ENCODE results near the gene USH2A.
"Not testable (repeated sequence)": the region's sequence is repeated elsewhere in the genome, so short reads cannot be mapped to it uniquely, and the experiment has no call there.

Gene USH2A

DNA sequence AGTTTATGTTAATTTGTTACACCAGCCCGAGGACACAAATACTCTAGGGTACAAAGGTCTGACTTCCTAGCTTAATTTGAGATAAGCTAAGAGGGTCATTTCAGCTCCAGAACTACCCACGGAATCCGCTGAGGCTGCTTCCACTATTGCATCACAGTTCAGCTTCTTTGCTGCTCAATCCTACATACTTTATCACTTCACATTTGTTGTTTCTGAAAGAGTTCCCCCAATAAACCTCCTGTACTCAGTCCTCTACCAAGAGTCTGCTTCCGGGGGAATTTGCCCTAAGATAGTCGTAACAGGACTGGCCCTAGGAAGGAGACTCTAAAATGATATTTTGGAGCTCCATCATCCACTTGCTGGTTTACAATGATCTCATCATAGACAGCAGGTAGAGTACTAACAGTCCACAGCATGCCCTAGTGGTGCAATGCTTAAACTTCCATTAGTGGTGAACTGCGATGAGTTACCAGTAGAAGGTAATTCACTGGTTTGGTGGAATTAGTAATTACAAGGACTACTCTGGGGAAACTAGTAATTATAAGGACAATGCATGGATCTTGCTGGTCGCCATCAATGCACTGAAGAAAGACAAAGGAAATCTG lies 229.3 kb downstream of the USH2A start:
- DNase-seq = no peak

DNA sequence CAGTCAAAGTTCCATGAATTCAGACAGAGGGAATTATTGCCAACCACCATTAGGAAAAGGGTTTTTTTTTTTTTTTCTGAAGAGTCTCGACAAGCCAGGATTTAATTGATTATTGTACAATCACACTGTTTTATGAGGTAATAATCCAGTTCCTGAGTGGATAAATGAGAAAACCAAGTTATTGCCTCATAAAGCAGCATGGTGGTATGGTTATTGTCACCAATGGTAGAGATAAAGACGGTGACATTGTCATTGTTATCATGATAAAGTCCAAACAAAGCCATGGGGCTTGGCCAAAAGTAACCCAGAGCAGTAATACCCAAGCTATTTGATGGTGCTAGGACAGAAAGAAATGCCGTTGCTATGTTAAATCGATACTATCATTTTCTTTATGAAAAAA lies 232.8 kb downstream of the USH2A start:
- DNase-seq = no peak

DNA sequence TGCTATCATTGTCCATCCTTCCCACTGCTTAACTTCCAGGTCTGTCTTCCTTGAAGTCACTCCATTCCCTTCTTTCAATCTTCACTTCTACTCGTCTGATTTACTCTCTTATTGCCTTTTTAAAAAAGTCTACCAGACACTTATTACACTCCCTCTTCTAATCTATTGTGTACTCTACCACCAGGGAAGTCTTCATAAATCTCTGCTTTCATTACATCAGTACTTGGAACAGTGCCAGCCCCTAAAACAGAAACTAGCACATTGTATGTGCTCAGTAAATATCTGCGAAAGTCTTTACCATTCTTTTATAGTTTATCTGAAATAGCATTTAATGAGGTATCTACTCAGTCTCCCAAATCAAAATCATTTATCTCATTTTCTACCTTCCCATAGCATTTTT lies 236.4 kb downstream of the USH2A start:
- no peak for DNase-seq

DNA sequence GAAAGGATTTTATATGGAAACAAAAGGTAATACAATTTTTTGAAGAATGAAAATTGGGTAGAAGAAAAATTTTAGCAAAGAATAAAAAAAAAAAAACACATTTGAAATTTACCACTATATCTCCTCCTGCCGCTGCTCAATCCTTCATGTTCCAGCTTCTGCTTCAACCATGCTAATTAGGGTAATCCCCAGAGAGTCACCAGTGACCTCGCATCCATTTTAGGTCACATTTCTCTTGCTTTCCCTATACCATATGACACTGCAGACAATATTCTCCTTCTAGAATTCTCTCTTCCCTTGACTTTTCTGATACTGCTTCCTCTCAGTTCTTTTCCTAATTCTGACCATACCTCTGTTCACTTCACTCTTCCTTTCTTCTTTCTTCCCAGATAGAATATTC lies 237.1 kb downstream of the USH2A start:
- DNase-seq = no peak

DNA sequence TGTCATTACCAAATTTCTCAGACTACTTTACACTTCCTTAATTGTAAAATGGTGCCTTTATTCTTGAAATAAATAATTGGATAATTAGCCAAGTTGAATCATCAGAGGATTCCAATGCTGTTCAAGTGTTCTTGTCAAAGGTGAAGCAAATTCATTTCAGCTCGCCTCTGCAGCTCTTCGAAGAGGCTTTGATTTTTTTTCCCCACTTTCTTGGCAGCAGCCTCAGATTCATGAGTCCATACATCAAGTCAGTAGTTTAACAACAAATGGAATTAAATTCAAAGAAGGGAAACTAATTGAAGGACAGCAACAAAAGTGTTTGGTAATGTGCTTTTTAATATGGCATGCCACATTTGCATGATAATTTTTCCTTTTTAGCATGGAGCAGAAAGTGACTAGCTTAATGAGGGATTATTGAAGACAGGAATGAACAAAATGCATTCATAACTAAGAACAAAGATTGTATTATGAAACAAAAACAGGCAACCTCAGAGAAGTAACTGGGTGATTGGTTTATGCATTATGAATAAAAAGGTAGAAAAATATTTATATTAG lies 239.0 kb downstream of the USH2A start:
- DNase-seq = no peak

DNA sequence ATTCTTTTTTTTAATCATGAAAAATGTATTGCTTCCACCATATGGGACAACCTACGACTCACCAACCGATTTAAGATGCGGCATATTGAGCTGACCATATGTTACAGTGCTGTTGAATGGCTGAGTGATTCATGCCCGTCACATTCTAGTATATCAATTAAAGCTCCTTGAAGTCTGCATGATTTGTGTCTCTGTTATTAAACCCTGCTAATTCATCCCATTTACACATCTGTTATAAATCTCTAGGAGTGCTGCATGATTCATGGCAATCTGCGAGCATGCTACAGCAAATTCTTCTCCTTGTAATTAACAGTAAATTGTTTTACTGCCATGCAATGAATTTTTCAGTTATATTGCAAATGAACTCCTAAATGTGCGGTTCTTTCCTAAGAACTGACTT lies 239.8 kb downstream of the USH2A start:
- DNase-seq = no peak

DNA sequence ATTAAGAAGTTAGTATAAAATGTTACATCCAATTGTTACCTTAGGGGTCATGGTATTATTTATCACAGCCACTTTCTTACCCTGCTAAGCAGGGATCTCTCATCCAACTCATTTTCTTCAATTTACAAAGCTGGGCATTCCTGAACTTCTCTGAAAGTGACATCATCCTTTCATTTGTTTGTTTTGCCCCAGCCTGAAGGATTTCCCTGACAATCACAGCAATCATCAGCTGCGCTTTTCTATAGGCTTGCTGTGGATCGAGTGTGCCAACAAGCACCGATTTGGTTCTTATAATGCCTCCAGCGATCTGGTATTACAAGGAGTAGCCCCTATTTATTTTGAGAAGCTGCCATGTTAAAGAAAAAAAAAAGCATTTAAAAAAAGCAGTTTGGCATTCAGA lies 240.2 kb downstream of the USH2A start:
- no peak for DNase-seq

DNA sequence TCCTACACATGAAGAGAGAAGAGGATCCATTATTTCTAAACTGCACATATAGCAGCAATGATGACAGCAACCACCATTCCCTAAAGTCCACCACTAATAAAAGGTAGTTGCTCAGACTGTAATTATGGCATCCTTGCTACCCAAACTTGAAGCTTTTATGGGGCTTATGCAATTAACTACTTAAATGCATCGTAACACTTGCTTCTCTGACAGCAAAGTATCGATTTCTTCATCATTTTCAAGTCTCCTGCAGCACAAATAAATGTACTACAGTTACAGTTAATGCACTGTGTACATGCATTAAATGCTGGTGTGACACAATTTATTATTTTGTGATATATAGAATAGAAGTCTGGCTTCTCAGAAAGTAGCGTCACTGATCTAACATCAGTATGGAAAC lies 241.7 kb downstream of the USH2A start:
- DNase-seq = no peak

DNA sequence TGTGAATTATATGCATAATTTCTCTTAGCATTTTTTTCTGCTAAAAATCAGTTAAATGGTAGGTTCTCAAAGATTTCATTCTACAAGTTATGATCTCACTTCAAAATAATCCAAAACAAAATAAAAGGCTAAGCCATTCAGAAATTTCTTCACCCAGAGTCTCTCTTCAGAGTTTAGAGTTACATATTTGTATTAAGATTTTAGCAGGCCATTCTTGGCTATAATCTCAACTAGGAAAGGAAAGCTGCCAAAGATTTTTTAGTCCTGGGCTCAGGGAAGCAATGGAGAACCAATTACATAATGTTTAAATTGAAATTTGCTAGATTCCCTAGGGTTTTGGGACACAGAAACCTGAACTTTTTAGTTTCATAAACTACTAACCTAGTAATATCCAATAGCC lies 245.0 kb downstream of the USH2A start:
- DNase-seq = no peak

DNA sequence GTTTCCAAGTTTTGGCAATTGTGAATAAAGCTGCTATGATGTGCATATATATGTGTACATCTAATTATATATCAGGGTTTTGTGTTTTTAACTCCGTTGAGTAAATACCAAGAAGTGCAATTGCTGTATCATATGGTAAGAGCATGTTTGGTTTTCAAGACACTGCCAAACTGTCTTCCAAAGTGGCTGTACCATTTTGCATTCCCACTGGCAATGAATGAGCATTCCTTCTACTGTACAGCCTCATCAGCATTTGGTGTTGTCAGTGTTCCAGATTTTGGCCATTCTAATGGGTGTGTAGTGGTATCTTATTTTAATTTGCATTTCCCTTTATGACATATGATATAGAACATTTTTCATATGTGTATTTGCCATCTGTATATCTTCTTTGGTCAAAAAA lies 246.3 kb downstream of the USH2A start:
- DNase-seq = no peak

DNA sequence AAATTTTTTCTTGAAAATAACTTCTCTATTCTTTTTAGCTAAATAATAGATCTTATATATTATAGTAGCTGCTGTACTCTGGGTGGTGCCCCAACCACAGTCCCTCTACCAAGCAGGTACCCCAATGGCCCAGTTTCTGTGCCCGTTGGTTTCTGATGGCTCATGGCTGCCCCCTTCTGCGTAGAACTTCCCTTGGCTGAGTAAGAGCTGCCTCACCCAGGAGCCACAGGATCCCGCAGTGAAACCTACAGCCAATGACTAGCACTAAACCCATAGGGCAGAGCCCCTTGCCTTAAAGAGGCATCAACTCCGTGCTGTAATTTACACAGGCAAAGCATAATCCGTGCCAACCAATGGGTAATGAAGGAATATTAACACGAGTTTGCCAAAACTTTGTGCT lies 247.5 kb downstream of the USH2A start:
- DNase-seq = no peak

DNA sequence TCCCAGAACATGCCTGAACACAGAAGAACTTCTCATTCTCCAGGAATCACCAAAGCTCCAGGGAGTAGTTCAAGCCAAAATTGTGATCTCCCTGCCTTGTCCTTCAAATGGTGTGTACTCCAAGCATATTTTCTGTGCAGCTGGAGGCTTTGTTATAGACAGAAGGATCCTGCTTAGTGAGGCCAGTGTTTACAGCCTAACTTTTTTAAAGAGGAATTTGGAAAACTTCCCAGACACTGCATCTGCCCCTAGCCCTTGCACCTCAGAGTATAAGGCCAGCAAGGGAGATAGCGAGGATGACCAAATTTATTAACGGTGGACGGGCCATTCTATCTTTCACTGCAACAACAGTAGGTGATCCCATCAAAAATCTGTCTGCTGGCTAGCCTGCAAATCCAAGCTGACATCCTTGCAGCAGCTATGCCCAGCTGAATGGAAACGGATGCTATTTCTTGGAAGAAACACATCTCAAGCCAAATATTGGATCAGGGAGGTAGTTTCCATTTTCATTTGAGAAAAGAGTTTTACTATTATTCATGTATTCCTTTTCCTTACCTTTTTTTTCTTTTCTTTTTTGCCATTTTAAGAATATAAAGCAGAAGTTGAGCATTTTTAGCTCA lies 249.8 kb downstream of the USH2A start:
- DNase-seq = no peak

DNA sequence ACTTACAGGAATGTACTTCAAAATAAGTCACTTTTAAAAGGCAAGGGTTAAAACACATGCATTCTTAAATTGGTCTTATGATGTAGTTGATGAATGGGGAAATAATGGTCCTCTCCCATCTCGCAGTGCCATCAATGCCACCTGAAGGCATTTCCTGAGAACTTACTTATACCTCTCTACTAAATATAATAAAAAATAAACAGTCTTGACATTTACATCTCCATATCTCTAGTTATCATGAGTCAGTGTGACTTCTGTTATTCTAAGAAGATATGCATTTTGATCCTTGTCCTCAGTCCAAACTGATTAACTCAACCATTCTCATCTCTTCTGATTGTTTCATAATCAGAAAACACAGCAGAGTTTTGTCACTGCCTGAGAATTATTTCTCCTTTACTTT lies 253.9 kb downstream of the USH2A start:
- no peak for DNase-seq

DNA sequence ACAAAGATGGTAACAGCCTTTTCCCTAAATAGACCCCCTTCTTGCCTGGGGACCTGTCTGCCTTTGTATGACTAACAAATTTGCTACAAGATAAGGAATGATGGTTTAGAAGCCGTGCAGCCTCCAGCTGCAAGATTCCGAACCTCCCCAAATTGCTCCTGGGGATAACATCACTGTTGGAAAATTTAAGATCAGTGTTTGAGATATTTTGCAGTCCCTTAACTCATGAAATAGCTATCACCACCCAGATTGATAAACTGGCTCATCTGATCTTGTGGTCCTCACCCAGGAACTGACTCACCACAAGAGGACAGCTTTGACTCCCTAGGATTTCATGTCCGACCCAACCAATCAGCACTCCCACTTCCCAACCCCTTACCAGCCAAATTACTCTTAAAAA lies 254.7 kb downstream of the USH2A start:
- no peak for DNase-seq

DNA sequence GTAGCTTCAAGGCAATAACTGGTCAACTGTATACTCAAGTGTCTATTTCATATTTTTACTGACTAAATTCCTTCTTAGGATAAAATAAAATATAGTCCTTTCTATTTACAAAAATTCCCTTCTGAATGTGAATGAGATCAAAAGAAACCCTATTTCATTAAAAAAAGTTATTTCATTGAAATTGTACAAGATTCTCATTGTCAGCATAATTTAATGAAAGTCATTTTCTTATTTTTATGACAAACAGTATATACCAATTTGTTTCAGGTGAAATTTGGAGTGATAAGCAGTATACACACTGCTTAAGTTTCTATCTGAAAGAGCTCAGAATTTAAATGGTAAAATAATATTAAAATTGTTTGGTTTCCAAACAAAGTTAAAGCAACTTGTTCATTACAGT lies 269.2 kb downstream of the USH2A start:
- no peak for DNase-seq

DNA sequence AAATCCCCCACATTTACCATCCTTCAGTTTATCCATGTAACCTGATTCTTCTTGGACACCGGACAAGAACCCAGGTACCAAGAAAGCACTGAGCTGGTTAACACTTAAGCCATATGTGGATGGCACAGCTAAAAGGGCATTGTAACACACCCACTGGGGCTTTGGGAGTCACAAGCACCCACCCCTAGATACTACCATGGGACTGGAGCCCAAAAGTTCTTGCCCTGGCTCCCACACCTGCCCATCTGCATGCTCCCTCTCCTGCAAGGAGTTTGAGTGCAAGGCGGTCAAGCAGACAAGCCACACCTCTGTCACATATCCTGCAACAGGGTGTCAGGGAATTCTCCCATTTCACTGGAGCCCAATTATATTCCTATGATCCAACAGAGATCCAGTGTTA lies 270.1 kb downstream of the USH2A start:
- DNase-seq = no peak

DNA sequence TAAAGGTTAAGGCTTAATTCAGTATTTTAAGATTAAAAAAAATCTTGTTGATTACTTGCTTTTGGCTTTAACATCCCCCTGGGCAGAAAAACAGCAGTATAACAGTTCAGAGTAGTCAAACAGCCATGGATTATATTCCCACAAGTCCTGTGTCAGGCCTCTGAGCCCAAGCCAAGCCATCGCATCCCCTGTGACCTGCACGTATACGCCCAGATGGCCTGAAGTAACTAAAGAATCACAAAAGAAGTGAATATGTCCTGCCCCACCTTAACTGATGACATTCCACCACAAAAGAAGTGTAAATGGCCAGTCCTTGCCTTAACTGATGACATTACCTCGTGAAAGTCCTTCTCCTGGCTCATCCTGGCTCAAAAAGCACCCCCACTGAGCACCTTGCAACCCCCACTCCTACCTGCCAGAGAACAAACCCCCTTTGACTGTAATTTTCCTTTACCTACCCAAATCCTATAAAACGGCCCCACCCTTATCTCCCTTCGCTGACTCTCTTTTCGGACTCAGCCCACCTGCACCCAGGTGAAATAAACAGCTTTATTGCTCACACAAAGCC lies 277.7 kb downstream of the USH2A start:
- DNase-seq = not testable (repeated sequence)

DNA sequence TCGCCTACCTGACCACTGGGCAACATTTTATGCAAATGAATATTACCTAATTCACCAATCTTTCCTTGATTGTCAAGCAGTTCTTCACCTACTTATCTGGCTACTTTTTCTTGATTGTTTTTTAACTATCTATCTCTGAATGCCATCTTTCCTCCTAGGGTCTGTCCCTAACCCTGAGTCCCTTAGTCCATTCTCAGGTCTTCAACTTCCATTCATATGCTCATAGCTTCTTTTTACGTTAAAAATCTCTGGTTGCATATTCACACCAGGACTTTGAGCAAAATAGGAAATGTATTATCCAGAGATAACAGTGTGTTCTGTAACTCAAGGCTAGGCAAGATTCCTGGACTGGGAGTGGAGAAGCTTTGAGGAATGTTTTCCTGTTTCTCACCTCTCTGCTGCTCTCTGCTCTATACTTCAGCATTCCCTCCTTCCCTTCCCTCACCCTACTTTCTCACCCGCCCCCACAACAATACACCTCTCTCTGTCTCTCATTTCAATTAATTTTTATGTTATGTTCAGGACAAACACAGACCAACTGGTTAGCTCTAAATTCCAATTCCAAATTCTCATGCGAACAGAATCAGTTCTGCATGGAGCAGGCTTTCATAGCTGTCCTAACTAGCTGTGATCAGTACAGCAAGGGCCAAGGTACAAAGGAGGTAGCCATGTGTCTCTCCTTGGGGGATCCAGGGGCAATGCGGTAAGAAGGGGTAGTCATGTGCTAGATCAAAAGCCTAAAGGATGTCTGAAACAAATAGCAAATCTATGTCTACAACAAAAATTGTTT lies 278.4 kb downstream of the USH2A start:
- DNase-seq = no peak

DNA sequence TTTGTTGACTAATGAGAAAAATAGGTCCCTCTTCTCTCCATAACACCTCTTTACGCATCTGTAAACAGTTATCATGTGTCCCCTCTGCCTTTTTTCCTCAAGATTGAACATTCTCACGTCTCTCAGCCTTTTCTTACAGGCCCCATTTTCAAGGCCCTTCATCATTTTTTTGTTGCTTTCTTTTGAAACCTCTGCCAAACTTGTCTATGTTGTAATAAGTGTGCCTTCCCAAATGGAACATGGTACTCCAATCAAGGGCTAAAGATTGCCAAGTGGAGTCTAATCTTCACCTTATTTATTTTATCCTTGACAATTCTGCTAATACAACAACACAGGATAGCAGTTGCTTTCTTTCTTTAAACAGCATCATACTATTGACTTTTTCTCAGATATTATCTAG lies 280.3 kb downstream of the USH2A start:
- no peak for DNase-seq

DNA sequence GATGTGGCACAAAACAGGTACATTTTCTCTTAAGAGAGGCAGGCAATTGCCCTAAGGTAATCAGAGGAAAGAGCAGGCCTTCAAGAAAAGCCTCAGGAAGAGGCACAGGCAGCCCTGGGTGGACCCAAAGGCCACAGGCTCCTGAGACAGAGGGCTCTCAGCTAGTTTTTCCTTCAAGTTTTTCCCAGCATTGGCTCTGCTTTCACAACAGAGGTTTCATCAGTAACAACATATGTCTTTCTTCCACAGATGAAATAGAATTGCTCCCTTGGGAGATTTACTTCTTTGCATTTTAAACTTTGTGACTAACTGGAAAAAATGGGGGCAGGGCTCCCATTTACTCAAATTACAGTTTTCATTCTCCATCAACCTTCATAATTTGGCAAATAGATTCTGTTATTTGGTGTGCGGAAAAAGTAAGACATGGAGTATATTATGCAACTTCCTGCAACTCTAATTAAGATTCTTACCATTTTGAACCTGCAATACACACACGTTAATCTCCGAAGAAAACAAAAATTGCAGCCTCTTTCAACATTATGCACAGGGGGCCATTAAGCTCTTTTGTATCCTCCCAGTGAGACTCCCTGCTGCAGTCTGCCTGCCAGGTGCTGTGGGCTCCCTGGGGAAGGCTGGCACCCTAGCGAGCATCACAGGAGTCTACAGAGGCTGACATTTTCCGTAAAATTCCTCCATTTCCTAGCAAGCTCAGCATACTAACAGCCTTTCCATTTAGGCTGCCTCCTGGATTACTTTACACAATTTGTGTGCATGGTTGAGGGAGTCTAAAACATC lies 282.3 kb downstream of the USH2A start:
- no peak for DNase-seq

DNA sequence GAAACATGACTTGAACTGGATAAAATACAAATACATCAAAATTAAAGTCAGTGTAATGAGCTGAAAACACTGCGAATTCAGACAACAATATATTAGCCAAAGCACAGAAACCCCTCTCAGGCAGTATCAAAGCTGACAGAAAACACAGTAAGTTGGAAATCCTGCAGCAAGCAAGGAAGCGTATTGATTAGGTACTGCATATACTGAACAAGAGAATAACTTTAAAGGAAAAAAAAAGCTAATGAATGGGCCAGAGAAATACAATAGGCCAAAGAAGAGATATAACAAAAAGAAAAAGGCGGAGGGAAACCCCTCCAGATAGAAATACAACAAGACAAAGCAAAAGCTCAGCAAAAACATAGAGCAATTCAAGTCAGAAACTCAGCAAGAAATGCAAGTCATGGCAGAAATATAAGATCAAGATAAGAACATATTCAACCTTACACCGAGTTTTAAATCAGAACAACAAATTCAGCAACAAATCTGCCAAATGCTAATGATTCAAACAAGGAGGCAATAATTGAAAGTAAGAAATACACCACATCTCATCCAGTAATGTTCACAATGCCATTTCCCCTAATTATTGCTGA lies 299.0 kb downstream of the USH2A start:
- no peak for DNase-seq

DNA sequence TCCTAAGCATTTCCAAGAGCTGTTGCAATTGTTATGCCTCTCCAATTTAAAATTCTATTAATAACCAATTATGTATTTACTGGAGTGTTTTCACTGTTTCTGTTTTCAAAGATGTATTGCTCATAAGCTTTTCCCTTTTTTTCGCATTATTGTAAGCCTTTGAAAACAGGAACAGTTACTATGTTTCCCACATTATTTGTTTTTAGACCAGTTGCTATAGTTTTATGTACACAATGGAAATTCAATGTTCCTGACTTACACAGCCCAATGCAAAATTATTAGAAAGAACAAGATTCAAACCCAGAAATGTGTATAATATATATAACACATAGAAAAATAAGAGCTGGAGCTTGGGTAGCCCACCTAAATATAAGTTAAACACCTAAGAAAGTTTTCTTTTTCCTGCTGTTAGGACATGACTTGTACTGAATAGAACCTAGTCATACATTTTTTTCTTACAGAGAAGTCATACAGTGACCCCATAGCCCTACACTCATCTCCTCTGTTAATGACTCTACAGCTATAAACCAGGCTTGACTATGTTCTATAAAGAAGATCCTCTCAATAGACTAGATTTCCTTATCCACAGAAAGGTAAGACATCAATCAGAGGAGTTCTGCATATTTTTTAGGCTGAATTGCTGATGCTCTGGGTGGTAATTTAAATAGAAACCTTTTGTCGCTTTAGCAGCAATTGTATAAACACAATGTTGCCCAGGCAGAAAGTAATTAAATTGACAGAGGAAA lies 299.6 kb downstream of the USH2A start:
- no peak for DNase-seq

All from NK-92 treated with Interleukin-12 subunit alpha and Interleukin-12 subunit beta, amount 100 ng/mL, for 24 hours (cell line).